Suppressor macrophage (primary cell): Measurements from ENCODE around the gene DCTPP1.

ENCODE experiments used
- DNase-seq, 4 experiments: peaks; one replicate each; pipeline ENCODE4 v3.0.0-alpha.2; 2020 to 2022

The DCTPP1 gene

GRCh38 chr16:30447512-30448226, 17.8 kb upstream of the DCTPP1 start:
- no peak for DNase-seq

- no peak for DNase-seq
Measured at GRCh38 chr16:30446203-30446595, 16.4 kb upstream of the DCTPP1 start.

- DNase-seq, result peak; percentile 98 to 100 (median 98)
Measured at GRCh38 chr16:30445408-30446202, 15.8 kb upstream of the DCTPP1 start, which contains the start of gene SEPHS2. Gene SEPHS2 (minus strand): TSS chr16:30445874. CDS start chr16:30445727, 147 bp downstream.

GRCh38 chr16:30445149-30445407, 15.2 kb upstream of the DCTPP1 start:
- no peak for DNase-seq

DNA sequence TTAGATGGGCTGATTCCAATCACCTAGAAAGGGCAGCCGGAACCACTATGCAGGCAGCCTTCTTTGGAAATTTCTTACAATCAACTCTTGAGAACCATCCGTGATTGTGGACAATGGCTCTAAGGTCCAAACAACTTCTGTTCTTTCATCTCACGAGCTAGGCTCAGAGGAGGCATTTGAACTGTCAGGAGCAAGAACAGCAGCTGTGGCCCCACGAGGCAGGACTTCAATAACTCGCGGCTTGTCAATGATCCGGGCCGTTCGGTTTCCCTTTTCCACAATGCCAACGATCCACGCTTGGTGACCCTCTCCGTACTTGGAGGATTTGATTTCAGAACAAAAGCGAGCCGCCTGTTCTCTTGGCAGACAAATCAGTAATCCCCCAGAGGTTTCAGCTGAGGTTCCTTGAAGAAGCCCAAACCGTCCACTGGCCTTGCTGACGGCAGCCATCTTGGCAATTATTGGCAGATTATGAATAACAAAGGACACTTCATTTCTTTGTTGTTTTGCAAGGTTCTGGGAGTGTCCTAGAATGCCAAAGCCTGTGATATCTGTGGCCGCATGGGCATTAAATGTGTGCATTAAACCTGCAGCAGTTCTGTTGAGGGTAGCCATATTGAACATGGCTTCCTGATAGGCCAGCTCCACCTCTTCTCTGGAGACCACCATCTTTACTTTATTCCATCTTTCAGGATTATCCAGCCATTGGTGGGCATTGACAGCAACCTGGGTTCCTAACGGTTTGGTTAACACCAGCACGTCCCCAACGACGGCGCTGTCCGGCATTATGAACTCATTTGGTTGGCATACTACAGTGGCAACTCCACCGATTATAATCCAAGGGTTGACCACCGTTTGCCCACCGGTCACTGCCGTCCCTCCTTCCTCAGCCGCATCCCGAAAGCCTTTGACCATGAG, 14.7 kb upstream of the DCTPP1 start:
- no peak for DNase-seq

DNA sequence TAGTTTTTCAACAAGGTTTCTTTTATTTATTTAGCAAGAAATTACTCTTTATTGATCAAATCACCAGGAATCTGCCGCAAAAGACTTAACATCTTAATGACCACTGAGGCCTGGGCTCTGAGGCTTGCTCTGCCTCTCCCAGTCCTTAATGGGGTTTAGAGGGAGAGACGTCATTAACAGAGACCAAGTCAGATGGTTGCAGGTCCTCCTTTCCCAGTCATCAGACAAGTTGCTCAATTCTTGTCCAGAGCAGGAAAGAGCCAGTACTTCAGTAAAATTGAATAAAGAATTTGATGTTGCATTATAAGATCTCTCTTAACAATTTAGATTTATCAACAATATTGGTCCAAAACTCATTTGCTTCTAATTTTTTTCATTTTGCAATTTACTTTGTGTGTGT, 13.8 kb upstream of the DCTPP1 start:
- DNase-seq, result peak in 3 of 4 experiments; percentile 52 to 68 (median 66)

DNA sequence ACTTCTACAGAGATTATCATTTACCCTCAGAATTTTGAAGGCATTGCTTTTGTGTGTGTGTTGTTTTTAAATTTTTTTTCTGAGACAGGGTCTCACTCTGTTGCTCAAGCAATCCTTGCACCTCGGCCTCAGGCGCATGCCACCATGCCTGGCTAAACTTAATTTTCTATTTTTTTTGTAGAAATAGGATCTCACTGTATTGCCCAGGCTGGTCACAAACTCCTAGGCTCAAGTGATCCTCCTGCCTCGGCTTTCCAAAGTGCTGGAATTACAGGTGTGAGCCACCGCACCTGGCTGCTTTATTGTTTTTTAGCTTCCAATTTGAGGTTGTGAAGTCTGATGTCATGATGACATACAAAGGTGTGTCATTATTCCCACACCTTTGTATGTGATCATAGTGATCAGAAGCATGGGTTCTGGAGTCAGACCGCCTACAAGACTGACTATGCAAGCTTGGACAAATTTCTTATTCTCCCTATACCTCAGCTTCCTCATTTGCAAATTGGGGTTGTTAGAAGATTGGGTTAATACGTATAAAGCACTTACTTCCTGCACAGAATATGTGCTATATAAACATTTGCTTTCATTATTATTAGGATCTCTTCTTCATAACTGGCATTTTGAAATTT, 10.0 kb upstream of the DCTPP1 start:
- peak; percentile 53 to 81 (median 68) for DNase-seq

GRCh38 chr16:30438835-30439234, 9.0 kb upstream of the DCTPP1 start:
- DNase-seq, result no peak

DNA sequence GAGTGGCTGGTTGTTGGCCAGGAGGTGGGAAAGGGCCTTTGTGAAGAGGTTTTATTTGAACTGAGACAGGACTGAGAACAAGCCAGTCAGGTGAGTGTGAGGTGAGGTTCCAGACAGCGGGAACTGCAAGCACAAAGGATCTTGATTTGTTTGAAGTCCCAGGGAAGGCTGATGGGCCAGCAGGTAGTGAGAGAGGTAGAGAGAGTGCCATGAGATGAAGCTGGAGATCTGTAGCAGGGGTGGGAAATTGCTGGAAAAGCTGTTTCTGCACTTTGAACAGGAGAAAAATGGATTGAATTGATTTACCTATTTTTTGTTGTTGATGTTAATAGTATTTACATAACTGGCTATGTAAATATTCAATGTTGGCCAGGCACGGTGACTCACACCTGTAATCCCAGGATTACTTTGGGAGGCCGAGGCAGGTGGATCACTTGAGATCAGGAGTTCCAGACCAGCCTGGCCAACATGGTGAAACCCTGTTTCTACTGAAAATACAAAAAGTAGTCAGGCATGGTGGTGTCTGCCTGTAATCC, 7.7 kb upstream of the DCTPP1 start:
- DNase-seq, result no peak

DNA sequence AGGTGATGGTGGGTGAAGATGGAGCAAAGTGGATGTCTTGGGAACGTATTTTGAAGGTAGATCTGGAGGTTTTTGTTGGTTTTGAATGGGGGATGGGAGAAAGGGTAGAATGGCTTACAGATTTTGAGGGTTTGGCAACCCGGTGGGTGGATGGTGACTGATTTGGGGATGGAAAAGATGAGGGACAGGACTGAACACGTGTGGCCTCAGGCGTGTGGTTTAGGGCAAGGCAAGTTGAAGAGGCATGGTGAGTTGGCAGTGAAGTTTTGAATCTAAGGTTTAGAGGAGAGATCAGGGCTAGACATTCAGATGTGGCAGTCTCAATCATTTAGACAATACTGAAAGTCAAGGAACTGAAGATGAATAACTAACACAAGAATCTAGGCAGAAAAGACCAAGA, 5.0 kb upstream of the DCTPP1 start:
- no peak for DNase-seq

GRCh38 chr16:30430428-30430970, 669 bp upstream of the DCTPP1 start:
- DNase-seq, result no peak

DNA sequence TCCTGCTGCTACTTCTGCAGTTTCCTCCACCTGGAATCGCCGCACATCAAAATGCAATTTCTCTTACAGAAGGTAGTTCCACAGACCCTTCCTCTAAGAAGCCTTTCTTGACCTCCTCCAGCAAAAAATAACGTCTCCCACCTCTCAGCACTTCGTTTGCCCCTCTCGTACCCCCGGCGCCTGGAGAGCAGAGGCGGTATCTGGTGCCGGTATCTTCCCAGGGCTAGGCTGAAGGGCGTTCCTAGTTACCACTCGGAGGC, 482 bp downstream of the DCTPP1 start:
- no peak for DNase-seq

- no peak for DNase-seq
Measured at GRCh38 chr16:30428055-30428454, 1.8 kb downstream of the DCTPP1 start.

DNA sequence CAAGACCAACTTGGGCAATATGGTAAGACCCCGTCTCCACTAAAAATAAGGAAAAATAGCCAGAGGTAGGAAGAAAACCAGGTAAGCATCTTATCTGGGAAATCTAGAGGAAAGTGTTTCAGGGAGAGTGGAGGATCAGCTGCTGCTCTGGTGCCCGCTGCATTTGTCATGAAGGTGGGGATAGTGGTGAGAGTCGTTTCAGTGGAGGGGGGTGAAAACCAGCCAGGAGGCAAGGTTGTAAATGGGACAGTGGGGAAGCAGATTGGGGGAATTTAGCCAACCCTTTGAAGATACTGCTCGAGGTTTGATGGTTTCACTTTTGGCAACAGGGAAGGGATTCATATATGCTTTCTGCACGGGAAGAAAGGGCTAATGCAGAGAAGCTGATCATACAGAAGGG, 8.8 kb downstream of the DCTPP1 start:
- no peak for DNase-seq

- DNase-seq, result no peak
Measured at GRCh38 chr16:30418350-30419181, 11.3 kb downstream of the DCTPP1 start.

GRCh38 chr16:30417529-30418349, 12.1 kb downstream of the DCTPP1 start:
- peak; percentile 94 to 97 (median 96) for DNase-seq

GRCh38 chr16:30416624-30417528, 13.0 kb downstream of the DCTPP1 start:
- DNase-seq, result no peak

DNA sequence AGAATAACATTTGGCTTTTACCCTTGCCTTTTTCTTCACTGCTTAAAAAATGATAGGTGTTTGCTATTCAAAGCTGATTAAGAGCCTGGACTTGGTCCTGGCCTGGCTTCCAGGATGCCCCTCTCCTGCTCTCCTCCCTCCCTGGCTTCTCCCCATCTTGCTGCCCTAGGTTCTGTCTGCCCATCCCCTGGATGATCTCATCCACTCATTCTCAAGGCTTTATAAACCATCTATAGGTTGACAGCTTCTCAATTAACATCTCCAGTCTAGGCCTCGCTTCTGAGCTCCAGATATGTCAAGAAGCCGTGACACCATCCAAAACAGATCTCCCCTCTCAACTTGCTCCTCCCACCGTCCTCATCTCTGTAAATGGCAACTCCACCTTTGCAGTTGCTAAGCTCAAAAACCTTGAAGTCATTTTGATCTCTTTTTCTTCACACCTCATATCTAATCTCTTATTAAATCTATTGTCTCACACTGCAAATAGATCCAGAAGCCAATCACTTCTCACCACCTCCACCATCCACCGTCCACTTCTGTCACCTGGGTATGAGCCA, 13.7 kb downstream of the DCTPP1 start:
- no peak for DNase-seq

DNA sequence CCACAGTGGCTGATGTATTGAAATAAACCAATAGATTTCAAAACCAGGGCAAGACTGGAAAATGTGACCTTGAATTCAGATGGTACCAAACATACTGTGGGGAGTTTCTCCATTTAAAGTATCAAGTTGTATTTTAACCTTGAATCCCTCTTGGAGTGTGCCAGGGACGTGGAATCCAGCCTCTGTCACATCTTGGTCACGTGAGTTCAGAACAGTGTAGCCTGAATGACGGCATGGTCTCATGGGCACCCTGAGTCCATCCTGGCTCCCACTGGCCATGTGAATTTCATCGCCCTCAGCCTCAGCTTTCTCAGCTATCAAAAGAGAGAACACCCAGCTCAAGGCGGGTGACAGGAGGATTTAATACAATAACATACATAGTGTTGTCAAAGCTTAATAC, 15.7 kb downstream of the DCTPP1 start:
- DNase-seq, result no peak
